Suprapubic skin (tissue), 4 donors: ENCODE data around the gene CAMK2A.

Experiments
- EP300 ChIP-seq: sonication (generic); formaldehyde crosslinking; IDR thresholded peaks from one replicate; pipeline ENCODE4 v1.6.1; 2017; ENCODE audit warnings: antibody characterized with exemption
- POLR2A ChIP-seq, 2 donors: fragments of 450-650 bp; IDR thresholded peaks; one replicate each; pipeline ENCODE4 v1.6.1; 2017; ENCODE audit warnings: antibody characterized with exemption in 2 of 2, mild to moderate bottlenecking in 2 of 2, moderate library complexity in 2 of 2
- POLR2AphosphoS5 ChIP-seq, 3 donors: sonication (generic); formaldehyde crosslinking; IDR thresholded peaks; one replicate each; pipeline ENCODE4 v1.6.1; 2017; ENCODE audit warnings: antibody characterized with exemption in 3 of 3
- TF ChIP-seq, protein P1 (sequence below), 2 donors: fragments of 200-600 bp in 1 of 2; fragments of 450-650 bp in 1 of 2; sonication (generic) in 1 of 2; IDR thresholded peaks; one replicate each; pipeline ENCODE4 v1.5.1; 2016 to 2019; ENCODE audit warnings: antibody characterized with exemption in 2 of 2, mild to moderate bottlenecking in 1 of 2, moderate library complexity in 1 of 2

GRCh38 chr5:150217873-150218692 is 71.5 kb downstream of the CAMK2A start:
- TF ChIP-seq, protein P1, sequence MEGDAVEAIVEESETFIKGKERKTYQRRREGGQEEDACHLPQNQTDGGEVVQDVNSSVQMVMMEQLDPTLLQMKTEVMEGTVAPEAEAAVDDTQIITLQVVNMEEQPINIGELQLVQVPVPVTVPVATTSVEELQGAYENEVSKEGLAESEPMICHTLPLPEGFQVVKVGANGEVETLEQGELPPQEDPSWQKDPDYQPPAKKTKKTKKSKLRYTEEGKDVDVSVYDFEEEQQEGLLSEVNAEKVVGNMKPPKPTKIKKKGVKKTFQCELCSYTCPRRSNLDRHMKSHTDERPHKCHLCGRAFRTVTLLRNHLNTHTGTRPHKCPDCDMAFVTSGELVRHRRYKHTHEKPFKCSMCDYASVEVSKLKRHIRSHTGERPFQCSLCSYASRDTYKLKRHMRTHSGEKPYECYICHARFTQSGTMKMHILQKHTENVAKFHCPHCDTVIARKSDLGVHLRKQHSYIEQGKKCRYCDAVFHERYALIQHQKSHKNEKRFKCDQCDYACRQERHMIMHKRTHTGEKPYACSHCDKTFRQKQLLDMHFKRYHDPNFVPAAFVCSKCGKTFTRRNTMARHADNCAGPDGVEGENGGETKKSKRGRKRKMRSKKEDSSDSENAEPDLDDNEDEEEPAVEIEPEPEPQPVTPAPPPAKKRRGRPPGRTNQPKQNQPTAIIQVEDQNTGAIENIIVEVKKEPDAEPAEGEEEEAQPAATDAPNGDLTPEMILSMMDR (IDR thresholded peaks at IDR 0.05) = peak; percentile 91 to 94
- no peak for TF ChIP-seq POLR2AphosphoS5 (IDR thresholded peaks at IDR 0.05)
- no peak for TF ChIP-seq POLR2A (IDR thresholded peaks at IDR 0.05)
- no peak for TF ChIP-seq EP300
